ENCODE results near the gene NBAS. TPM values are rescaled to one million over a fixed set of nuclear protein-coding genes. Genes with fewer than 3 reads are reported as not detected.

NBAS gene
- total RNA-seq, 1 donor from 2014 or later: 52.9 TPM

- no peak for DNase-seq (ENCODE audit: low spot score in 2 of 2, unreplicated experiment in 2 of 2)
- H3K36me3 Mint-ChIP-seq: no peaks in the 10 kb centered on the region
- H3K9me3 Mint-ChIP-seq: peaks cover 9% of the 10 kb centered on the region
- no peak overlapping the region for H3K27ac Mint-ChIP-seq
- no peaks in the 10 kb centered on the region for H3K4me1 Mint-ChIP-seq
- TF ChIP-seq, protein P1, sequence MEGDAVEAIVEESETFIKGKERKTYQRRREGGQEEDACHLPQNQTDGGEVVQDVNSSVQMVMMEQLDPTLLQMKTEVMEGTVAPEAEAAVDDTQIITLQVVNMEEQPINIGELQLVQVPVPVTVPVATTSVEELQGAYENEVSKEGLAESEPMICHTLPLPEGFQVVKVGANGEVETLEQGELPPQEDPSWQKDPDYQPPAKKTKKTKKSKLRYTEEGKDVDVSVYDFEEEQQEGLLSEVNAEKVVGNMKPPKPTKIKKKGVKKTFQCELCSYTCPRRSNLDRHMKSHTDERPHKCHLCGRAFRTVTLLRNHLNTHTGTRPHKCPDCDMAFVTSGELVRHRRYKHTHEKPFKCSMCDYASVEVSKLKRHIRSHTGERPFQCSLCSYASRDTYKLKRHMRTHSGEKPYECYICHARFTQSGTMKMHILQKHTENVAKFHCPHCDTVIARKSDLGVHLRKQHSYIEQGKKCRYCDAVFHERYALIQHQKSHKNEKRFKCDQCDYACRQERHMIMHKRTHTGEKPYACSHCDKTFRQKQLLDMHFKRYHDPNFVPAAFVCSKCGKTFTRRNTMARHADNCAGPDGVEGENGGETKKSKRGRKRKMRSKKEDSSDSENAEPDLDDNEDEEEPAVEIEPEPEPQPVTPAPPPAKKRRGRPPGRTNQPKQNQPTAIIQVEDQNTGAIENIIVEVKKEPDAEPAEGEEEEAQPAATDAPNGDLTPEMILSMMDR (IDR thresholded peaks at IDR 0.05; ENCODE audit: unreplicated experiment): no peak
- H3K4me3 Mint-ChIP-seq: no peak overlapping the region
- H3K27me3 Mint-ChIP-seq (ENCODE audit: low read depth): no peaks in the 10 kb centered on the region
These were observed 424.5 kb downstream of the NBAS start for GRCh38 chr2:15136639-15137038.

DNA sequence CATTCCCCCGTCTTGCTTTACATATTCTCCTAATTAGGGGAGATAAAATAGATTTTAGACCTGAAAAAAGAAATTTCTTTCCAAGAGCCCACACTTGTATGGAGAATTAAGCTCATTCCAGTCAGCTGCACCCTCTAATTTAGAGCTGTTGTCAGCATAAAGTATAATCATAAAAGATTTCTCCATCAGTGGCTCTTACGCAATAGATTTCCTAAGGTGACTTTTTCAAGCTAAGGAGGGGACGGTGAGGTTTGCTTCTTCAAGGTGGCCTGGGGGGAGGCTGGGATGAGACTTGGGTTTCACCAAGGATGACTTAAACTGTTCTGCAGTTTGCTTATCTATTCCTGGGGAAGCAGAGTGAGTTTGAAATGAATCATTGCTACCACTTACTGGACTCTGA lies 426.2 kb downstream of the NBAS start:
- peaks cover 9% of the 10 kb centered on the region for H3K9me3 Mint-ChIP-seq

DNA sequence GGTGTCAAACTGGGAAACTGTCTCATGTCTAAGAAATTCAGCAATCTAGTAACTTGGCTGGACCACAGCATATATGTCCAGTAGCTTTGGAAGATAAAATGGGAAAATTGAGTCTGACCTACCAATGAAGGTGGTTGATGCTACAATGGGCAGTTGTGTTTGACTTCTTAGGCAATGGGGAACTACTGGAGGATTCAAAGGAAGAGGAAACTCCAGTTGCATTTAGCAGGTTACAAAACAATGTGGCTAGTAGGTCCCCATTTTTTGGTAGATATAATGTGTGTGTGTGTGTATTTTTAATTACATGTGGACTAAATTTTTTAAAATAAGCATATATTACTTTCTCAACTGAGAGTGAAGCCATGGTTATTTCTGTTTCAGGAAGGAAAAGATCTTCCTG lies 427.7 kb downstream of the NBAS start:
- Mint-ChIP-seq H3K4me3 (no peak overlapping the region), H3K27me3 (ENCODE audit: low read depth) (no peaks in the 10 kb centered on the region), H3K36me3 (no peaks in the 10 kb centered on the region), H3K27ac (no peak overlapping the region), H3K9me3 (peaks cover 6% of the 10 kb centered on the region), H3K4me1 (no peaks in the 10 kb centered on the region)
- DNase-seq (ENCODE audit: low spot score in 2 of 2, unreplicated experiment in 2 of 2): no peak
- TF ChIP-seq, protein P1 (IDR thresholded peaks at IDR 0.05; ENCODE audit: unreplicated experiment): no peak

More for the DNA sequence above, 426.2 kb downstream of the NBAS start:
- no peak overlapping the region for H3K4me3 Mint-ChIP-seq
- no peaks in the 10 kb centered on the region for H3K27me3 Mint-ChIP-seq (ENCODE audit: low read depth)
- H3K27ac Mint-ChIP-seq: no peak overlapping the region
- no peaks in the 10 kb centered on the region for H3K4me1 Mint-ChIP-seq
- TF ChIP-seq, protein P1 (IDR thresholded peaks at IDR 0.05; ENCODE audit: unreplicated experiment): no peak
- DNase-seq (ENCODE audit: low spot score in 2 of 2, unreplicated experiment in 2 of 2): no peak
- H3K36me3 Mint-ChIP-seq: no peaks in the 10 kb centered on the region

GRCh38 chr2:15128846-15129245 lies 432.3 kb downstream of the NBAS start:
- H3K4me1 Mint-ChIP-seq: peaks cover 9% of the 10 kb centered on the region
- H3K27me3 Mint-ChIP-seq (ENCODE audit: low read depth): no peaks in the 10 kb centered on the region
- TF ChIP-seq, protein P1 (IDR thresholded peaks at IDR 0.05; ENCODE audit: unreplicated experiment): no peak
- peaks cover 24% of the 10 kb centered on the region for H3K9me3 Mint-ChIP-seq
- no peaks in the 10 kb centered on the region for H3K36me3 Mint-ChIP-seq
- DNase-seq (ENCODE audit: low spot score in 2 of 2, unreplicated experiment in 2 of 2): no peak
- H3K4me3 Mint-ChIP-seq: no peak overlapping the region
- H3K27ac Mint-ChIP-seq: no peak overlapping the region

- H3K4me3 Mint-ChIP-seq: no peak overlapping the region
- no peaks in the 10 kb centered on the region for H3K27me3 Mint-ChIP-seq (ENCODE audit: low read depth)
- H3K27ac Mint-ChIP-seq: no peak overlapping the region
- TF ChIP-seq, protein P1 (IDR thresholded peaks at IDR 0.05; ENCODE audit: unreplicated experiment): no peak
- DNase-seq (ENCODE audit: low spot score in 2 of 2, unreplicated experiment in 2 of 2): no peak
- H3K9me3 Mint-ChIP-seq: peaks cover 27% of the 10 kb centered on the region
- H3K4me1 Mint-ChIP-seq: peaks cover 9% of the 10 kb centered on the region
- H3K36me3 Mint-ChIP-seq: no peaks in the 10 kb centered on the region
These were observed 433.3 kb downstream of the NBAS start for GRCh38 chr2:15127876-15128275.

GRCh38 chr2:15127301-15127700 lies 433.8 kb downstream of the NBAS start:
- H3K4me3 Mint-ChIP-seq: no peak overlapping the region

More at GRCh38 chr2:15127301-15127700, 433.8 kb downstream of the NBAS start:
- no peaks in the 10 kb centered on the region for H3K36me3 Mint-ChIP-seq
- no peak overlapping the region for H3K27ac Mint-ChIP-seq
- peaks cover 9% of the 10 kb centered on the region for H3K4me1 Mint-ChIP-seq
- peaks cover 26% of the 10 kb centered on the region for H3K9me3 Mint-ChIP-seq
- TF ChIP-seq, protein P1 (IDR thresholded peaks at IDR 0.05; ENCODE audit: unreplicated experiment): no peak
- H3K27me3 Mint-ChIP-seq (ENCODE audit: low read depth): no peaks in the 10 kb centered on the region
- DNase-seq (ENCODE audit: low spot score in 2 of 2, unreplicated experiment in 2 of 2): no peak

Measured in mesothelial cell of epicardium (in vitro differentiated cells).